NT2/D1 (cell line): ENCODE results near the gene RARS1.

Source experiments
- SUZ12 ChIP-seq: IDR thresholded peaks from 2 replicates; pipeline ENCODE4 v1.6.1; 2011; ENCODE audit not compliant: insufficient read length, insufficient read depth; ENCODE audit errors: extremely low read depth
- YY1 ChIP-seq: IDR thresholded peaks from 2 replicates; pipeline ENCODE4 v1.6.1; 2011; ENCODE audit not compliant: insufficient read length, insufficient read depth
- ZNF274 ChIP-seq: IDR thresholded peaks from 2 replicates; pipeline ENCODE4 v1.6.1; 2011; ENCODE audit warnings: mild to moderate bottlenecking, low read depth, low read length

DNA sequence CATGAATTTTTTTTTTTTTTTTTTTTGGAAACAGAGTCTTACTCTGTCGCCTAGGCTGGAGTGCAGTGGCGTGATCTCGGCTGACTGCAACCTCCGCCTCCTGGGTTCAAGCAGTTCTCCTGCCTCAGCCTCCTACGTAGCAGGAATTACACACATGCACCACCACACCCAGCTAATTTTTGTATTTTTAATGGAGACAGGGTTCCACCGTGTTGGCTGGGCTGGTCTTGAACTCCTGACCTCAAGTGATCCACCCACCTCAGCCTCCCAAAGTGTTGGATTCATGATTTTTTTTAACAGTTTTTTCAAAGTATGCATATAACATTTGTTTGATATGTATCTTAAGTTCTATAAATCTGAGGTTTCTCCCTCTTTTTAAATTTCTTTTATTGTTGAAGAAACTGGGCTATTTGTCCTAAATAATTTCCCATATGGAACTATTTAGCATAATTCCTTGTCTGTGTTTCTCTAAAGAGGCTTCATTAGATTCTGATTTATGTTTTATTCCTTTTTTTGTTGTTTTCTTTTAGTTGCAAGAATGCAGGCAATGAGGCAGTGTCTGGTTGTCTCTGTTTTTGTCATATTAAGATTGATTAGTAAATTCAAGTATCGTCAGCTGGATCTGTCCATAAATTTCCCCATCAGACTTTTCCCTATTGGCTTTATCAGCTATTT is 16.4 kb downstream of the RARS1 start:
- TF ChIP-seq SUZ12 (no peak), YY1 (no peak), ZNF274 (no peak)
